ENCODE measurements around the gene PRKRA. TPM values are rescaled to one million over a fixed set of nuclear protein-coding genes. Genes with fewer than 3 reads are reported as not detected.
A peak's percentile ranks its signal among the peaks of the same experiment; 100 is the strongest.

Gene PRKRA
- total and polyA plus RNA-seq, 2 experiments from 2014 or later: 44.0 to 67.1 TPM

DNA sequence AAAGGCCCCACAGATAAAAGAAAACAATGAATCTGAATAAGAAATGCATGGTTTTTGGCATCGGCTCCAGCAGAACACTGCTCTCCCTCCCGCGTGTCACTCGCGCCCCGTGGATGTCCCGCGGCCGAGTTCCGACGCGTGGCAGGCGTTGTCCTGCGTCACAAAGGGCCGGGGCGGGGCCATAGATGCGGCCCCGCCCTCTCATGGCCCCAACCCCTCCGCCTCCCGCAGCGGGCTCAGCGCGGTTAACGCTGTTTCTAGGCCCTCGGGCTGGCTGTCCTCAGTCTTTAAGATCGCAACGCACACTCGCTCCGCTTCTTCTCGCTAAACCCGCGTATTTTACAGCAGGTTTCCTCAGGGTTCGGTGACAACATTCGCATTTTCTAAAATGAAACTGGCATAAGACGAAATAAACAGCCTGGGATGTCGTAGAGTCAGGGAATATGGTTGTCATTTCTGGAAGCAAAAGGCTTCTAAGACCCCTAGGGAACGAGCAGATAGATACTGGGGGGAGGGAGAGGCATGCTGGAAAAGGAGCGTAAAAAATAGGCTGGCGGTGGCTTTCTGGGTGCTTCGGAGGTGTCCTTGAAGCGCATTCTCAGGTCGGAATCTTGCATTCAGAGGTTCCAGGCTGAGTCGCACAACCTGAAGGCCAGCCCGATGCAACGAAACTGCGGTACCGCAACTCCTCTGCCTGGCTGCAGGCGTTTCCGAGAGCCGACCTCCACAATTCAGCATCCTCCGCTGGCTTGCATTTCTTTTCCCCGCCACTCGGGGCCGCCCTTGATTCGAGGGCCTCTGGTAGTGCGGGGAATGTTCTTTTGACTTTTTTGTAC, 27.7 kb upstream of the PRKRA start, which contains the start of gene FKBP7:
Gene FKBP7, minus strand, starts transcription at position 162 of the 836 bp plus-strand sequence. Its CDS starts 101 bp downstream, at position 61.
- Mint-ChIP-seq H3K27me3 (ENCODE audit: insufficient read depth, low read depth, poor library complexity) (peaks cover 2% of the 10 kb centered on the region), H3K4me3 (peak within 1 kb of the TSS; percentile 90), H3K36me3 (ENCODE audit: low read depth) (no peaks in the 10 kb centered on the region; the same call in 2 of the 3 replicates), H3K9me3 (no peaks in the 10 kb centered on the region; the same call in 2 of the 3 replicates), H3K4me1 (peaks cover 27% of the 10 kb centered on the region), H3K27ac (peak within 1 kb of the TSS; percentile 99)
- TF ChIP-seq ZNF462 (CRISPR knock-in tag; IDR thresholded peaks at IDR 0.05): no peak
- TF ChIP-seq, protein P1, sequence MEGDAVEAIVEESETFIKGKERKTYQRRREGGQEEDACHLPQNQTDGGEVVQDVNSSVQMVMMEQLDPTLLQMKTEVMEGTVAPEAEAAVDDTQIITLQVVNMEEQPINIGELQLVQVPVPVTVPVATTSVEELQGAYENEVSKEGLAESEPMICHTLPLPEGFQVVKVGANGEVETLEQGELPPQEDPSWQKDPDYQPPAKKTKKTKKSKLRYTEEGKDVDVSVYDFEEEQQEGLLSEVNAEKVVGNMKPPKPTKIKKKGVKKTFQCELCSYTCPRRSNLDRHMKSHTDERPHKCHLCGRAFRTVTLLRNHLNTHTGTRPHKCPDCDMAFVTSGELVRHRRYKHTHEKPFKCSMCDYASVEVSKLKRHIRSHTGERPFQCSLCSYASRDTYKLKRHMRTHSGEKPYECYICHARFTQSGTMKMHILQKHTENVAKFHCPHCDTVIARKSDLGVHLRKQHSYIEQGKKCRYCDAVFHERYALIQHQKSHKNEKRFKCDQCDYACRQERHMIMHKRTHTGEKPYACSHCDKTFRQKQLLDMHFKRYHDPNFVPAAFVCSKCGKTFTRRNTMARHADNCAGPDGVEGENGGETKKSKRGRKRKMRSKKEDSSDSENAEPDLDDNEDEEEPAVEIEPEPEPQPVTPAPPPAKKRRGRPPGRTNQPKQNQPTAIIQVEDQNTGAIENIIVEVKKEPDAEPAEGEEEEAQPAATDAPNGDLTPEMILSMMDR (conservative IDR thresholded peaks at IDR 0.05; ENCODE audit: low read depth in 2 of 2): peak; percentile 64 to 86
- peak; percentile 47 for TF ChIP-seq EZH2 (IDR thresholded peaks at IDR 0.05; ENCODE audit: low read depth, unreplicated experiment)
- TF ChIP-seq CREB1 (CRISPR knock-in tag; IDR thresholded peaks at IDR 0.05; ENCODE audit: low read depth): peak; percentile 88
- TF ChIP-seq POLR2AphosphoS5 (IDR thresholded peaks at IDR 0.05; ENCODE audit: low read depth): peak; percentile 88
- Histone ChIP-seq H3K36me3 (ENCODE audit: insufficient read depth) (no peaks in the 10 kb centered on the region), H3K4me3 (peak within 1 kb of the TSS; percentile 95), H3K79me2 (replicated peaks; ENCODE audit: insufficient read depth) (peaks cover 25% of the 10 kb centered on the region), H3F3A (replicated peaks; ENCODE audit: low read depth) (peaks cover 2% of the 10 kb centered on the region; the same call in 1 of the 2 replicates), H3K4me1 (ENCODE audit: insufficient read depth) (peaks cover 16% of the 10 kb centered on the region; the same call in 1 of the 2 replicates), H4K20me1 (replicated peaks; ENCODE audit: insufficient read depth) (no peaks in the 10 kb centered on the region; the same call in 1 of the 2 replicates), H3K9me2 (ENCODE audit: insufficient read depth) (no peaks in the 10 kb centered on the region), H3K27me3 (ENCODE audit: insufficient read depth) (0 out of 2 replicates have a peak, but pooled peaks cover 8% of the 10 kb centered on the region), H2AFZ (peak within 1 kb of the TSS; percentile 100), H3K27ac (ENCODE audit: low read depth) (peak within 1 kb of the TSS; percentile 71; the same call in 1 of the 2 replicates), H3K4me2 (peak within 1 kb of the TSS; percentile 97)
- peak; percentile 63 for ATAC-seq
- DNase-seq (ENCODE audit: low spot score): peak; percentile 90

Measured in GM23338 (cell line).